HEK293 (cell line): ENCODE data around the gene RAB22A.

ENCODE experiments used
- CTCF ChIA-PET: fragments of 350-600 bp; formaldehyde crosslinking; extraction: SDS; loops from one replicate; lab custom pipeline; 2021; ENCODE audit warnings: antibody characterized with exemption; lab: Yijun Ruan, JAX
- POLR2A ChIA-PET: fragments of 300-600 bp; formaldehyde crosslinking; extraction: SDS; loops from one replicate; lab custom pipeline; 2020; ENCODE audit warnings: antibody characterized with exemption, inconsistent platforms; lab: Yijun Ruan, JAX
- H3K27ac ChIP-seq: fragments of 200-500 bp; sonication (Bioruptor generic); 2 replicates; pipeline ENCODE4 v1.5.1; 2014; ENCODE audit warnings: low read depth, low read length, control low read depth, inconsistent platforms; ENCODE audit errors: extremely low read depth
- H3K36me3 ChIP-seq, 2 experiments: fragments of 200-500 bp in 1 of 2; sonication (Bioruptor generic) in 1 of 2; 1 replicate in 1 of 2; 2 replicates in 1 of 2; pipeline ENCODE4 v1.5.1; 2014 to 2017; ENCODE audit warnings: inconsistent platforms in 2 of 2, low read length in 2 of 2; ENCODE audit not compliant: control insufficient read depth in 2 of 2, insufficient read depth in 1 of 2
- H3K4me1 ChIP-seq: fragments of 200-500 bp; sonication (Bioruptor generic); 2 replicates; pipeline ENCODE4 v1.5.1; 2014; ENCODE audit warnings: mild to moderate bottlenecking, low read length, inconsistent platforms; ENCODE audit not compliant: control insufficient read depth, insufficient read depth
- H3K4me3 ChIP-seq: 2 replicates; pipeline ENCODE4 v1.5.1; 2011; ENCODE audit warnings: low read depth, mild to moderate bottlenecking, control low read depth, low read length, moderate library complexity
- H3K9me3 ChIP-seq: fragments of 200-500 bp; sonication (Bioruptor generic); 2 replicates; pipeline ENCODE4 v1.5.1; 2014; ENCODE audit warnings: low read depth, low read length, inconsistent platforms; ENCODE audit not compliant: control insufficient read depth, insufficient read depth
- HOXA7 ChIP-seq: sonication (generic); formaldehyde crosslinking; IDR thresholded peaks from 2 replicates; pipeline ENCODE4 v1.8.1; 2022; ENCODE audit warnings: missing genetic modification reagents, borderline replicate concordance
- OVOL3 ChIP-seq: fragments of 450-650 bp; formaldehyde crosslinking; IDR thresholded peaks from 2 replicates; pipeline ENCODE4 v1.5.1; 2016; ENCODE audit warnings: missing biosample characterization, missing genetic modification characterization
- PATZ1 ChIP-seq: fragments of 450-650 bp; formaldehyde crosslinking; IDR thresholded peaks from 2 replicates; pipeline ENCODE4 v1.5.1; 2016; ENCODE audit warnings: missing biosample characterization, missing genetic modification characterization
- PRDM10 ChIP-seq: fragments of 450-650 bp; formaldehyde crosslinking; IDR thresholded peaks from 2 replicates; pipeline ENCODE4 v1.5.1; 2016; ENCODE audit warnings: missing biosample characterization, missing genetic modification characterization
- REPIN1 ChIP-seq: fragments of 450-650 bp; formaldehyde crosslinking; IDR thresholded peaks from 2 replicates; pipeline ENCODE4 v1.5.1; 2017; ENCODE audit warnings: missing biosample characterization, missing genetic modification characterization, low read depth
- WT1 ChIP-seq: fragments of 450-650 bp; formaldehyde crosslinking; IDR thresholded peaks from 2 replicates; pipeline ENCODE4 v1.5.1; 2016; ENCODE audit warnings: missing biosample characterization, missing genetic modification characterization
- ZBTB49 ChIP-seq: fragments of 450-650 bp; formaldehyde crosslinking; IDR thresholded peaks from 2 replicates; pipeline ENCODE4 v1.5.1; 2016; ENCODE audit warnings: missing biosample characterization, missing genetic modification characterization, low read depth
- ZNF148 ChIP-seq: fragments of 450-650 bp; formaldehyde crosslinking; IDR thresholded peaks from 2 replicates; pipeline ENCODE4 v1.5.0; 2017; ENCODE audit warnings: missing biosample characterization, missing genetic modification characterization, borderline replicate concordance
- ZNF16 ChIP-seq: fragments of 450-650 bp; formaldehyde crosslinking; IDR thresholded peaks from 2 replicates; pipeline ENCODE4 v1.5.1; 2016; ENCODE audit warnings: low read depth, missing biosample characterization, missing genetic modification characterization
- ZNF174 ChIP-seq: fragments of 450-650 bp; formaldehyde crosslinking; IDR thresholded peaks from 2 replicates; pipeline ENCODE4 v1.5.0; 2017; ENCODE audit warnings: missing biosample characterization, mild to moderate bottlenecking, missing genetic modification characterization
- ZNF202 ChIP-seq: fragments of 450-650 bp; formaldehyde crosslinking; IDR thresholded peaks from 2 replicates; pipeline ENCODE4 v1.5.1; 2016; ENCODE audit warnings: missing biosample characterization, missing genetic modification characterization, borderline replicate concordance
- ZNF366 ChIP-seq: fragments of 450-650 bp; formaldehyde crosslinking; conservative IDR thresholded peaks from 2 replicates; pipeline ENCODE4 v1.5.1; 2016; ENCODE audit warnings: missing biosample characterization, missing genetic modification characterization
- ZNF513 ChIP-seq: fragments of 450-650 bp; IDR thresholded peaks from 2 replicates; pipeline ENCODE4 v1.5.1; 2018; ENCODE audit warnings: missing biosample characterization, missing genetic modification characterization
- ZNF521 ChIP-seq: fragments of 450-650 bp; formaldehyde crosslinking; IDR thresholded peaks from 2 replicates; pipeline ENCODE4 v1.5.1; 2017; ENCODE audit warnings: missing biosample characterization, mild to moderate bottlenecking, missing genetic modification characterization
- ZNF596 ChIP-seq: fragments of 450-650 bp; IDR thresholded peaks from 2 replicates; pipeline ENCODE4 v1.5.0; 2018; ENCODE audit warnings: missing biosample characterization, mild to moderate bottlenecking, missing genetic modification characterization, moderate library complexity
- ZNF664 ChIP-seq: fragments of 450-650 bp; formaldehyde crosslinking; IDR thresholded peaks from 2 replicates; pipeline ENCODE4 v1.5.1; 2016; ENCODE audit warnings: missing biosample characterization, missing genetic modification characterization
- ZNF677 ChIP-seq: fragments of 450-650 bp; IDR thresholded peaks from 2 replicates; pipeline ENCODE4 v1.5.0; 2018; ENCODE audit warnings: missing biosample characterization, mild to moderate bottlenecking, missing genetic modification characterization, moderate library complexity
- ZNF76 ChIP-seq: fragments of 450-650 bp; formaldehyde crosslinking; IDR thresholded peaks from 2 replicates; pipeline ENCODE4; 2016; ENCODE audit warnings: low read depth, missing biosample characterization, missing genetic modification characterization, borderline replicate concordance
- ZNF776 ChIP-seq: fragments of 450-650 bp; formaldehyde crosslinking; IDR thresholded peaks from 2 replicates; pipeline ENCODE4 v1.5.0; 2017; ENCODE audit warnings: missing biosample characterization, missing genetic modification characterization, borderline replicate concordance

RAB22A gene

GRCh38 chr20:58374906-58375758, 65.6 kb downstream of the RAB22A start:
- no peak overlapping the region for H3K4me3 ChIP-seq
- H3K4me1 ChIP-seq, result no peaks in the 10 kb centered on the region
- no peaks in the 10 kb centered on the region for H3K9me3 ChIP-seq
- CTCF ChIA-PET, result interaction anchor here (0.5 kb wide), 1 partner anchor 141 kb away, joined by 4 read pairs; no protein-coding TSS in a partner anchor
- POLR2A ChIA-PET, result no interaction called here
- H3K27ac ChIP-seq, result no peak overlapping the region
- TF ChIP-seq ZNF664 (tag by site-specific recombination), result no peak
- TF ChIP-seq PRDM10 (tag by site-specific recombination), result peak; percentile 42; the same call in 1 of the 2 replicates
- TF ChIP-seq ZNF202 (tag by site-specific recombination), result no peak
- no peak for TF ChIP-seq ZNF76 (tag by site-specific recombination)
- TF ChIP-seq ZNF366 (tag by site-specific recombination), result peak; percentile 60; the same call in 1 of the 2 replicates
- no peak for TF ChIP-seq HOXA7 (CRISPR knock-in tag)
- TF ChIP-seq OVOL3, result no peak
- no peak for TF ChIP-seq ZNF521 (tag by site-specific recombination)
- TF ChIP-seq ZNF596 (tag by site-specific recombination), result peak; percentile 65
- TF ChIP-seq ZNF513 (tag by site-specific recombination), result no peak
- no peaks in the 10 kb centered on the region for H3K36me3 ChIP-seq

- ChIA-PET POLR2A (interaction anchor here (2.4 kb wide), 1 partner anchor 13 kb away, joined by 9 read pairs; the partner anchor contains the start of gene VAPB), CTCF (no interaction called here)
- Histone ChIP-seq H3K9me3 (no peaks in the 10 kb centered on the region), H3K4me1 (no peaks in the 10 kb centered on the region), H3K27ac (no peak overlapping the region), H3K4me3 (no peak overlapping the region), H3K36me3 (no peaks in the 10 kb centered on the region)
- TF ChIP-seq HOXA7 (CRISPR knock-in tag), result no peak
- TF ChIP-seq ZNF148 (tag by site-specific recombination), result no peak
- TF ChIP-seq ZNF174 (tag by site-specific recombination), result no peak
- no peak for TF ChIP-seq ZNF16 (tag by site-specific recombination)
- TF ChIP-seq PATZ1 (tag by site-specific recombination), result no peak
- no peak for TF ChIP-seq REPIN1 (tag by site-specific recombination)
- TF ChIP-seq WT1 (tag by site-specific recombination), result no peak
- no peak for TF ChIP-seq ZBTB49 (tag by site-specific recombination)
- TF ChIP-seq ZNF677, result no peak
- TF ChIP-seq ZNF776 (tag by site-specific recombination), result no peak
These were observed 66.3 kb downstream of the RAB22A start for GRCh38 chr20:58375759-58376352.
